Right kidney (tissue), 1 donor: ENCODE data around the gene CFAP46.
"Not testable (repeated sequence)": the region's sequence is repeated elsewhere in the genome, so short reads cannot be mapped to it uniquely, and the experiment has no call there.

Experiments
- DNase-seq: peaks from one replicate; pipeline ENCODE4 v3.0.0-alpha.2; 2016

Gene CFAP46

DNA sequence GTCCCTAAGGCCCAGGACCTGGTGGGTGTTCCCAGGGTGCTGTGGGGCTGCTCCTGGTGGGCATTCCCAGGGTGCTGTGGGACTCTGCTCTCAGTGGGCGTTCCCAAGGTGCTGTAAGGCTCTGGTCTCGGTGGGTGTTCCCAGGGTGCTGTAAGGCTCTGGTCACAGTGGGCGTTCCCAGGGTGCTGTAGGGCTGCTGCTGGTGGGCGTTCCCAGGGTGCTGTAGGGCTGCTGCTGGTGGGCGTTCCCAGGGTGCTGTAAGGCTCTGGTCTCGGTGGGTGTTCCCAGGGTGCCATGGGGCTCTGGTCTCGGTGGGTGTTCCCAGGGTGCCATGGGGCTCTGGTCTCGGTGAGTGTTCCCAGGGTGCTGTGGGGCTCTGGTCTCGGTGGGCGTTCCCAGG lies 99.1 kb downstream of the CFAP46 start:
- DNase-seq, result not testable (repeated sequence)

GRCh38 chr10:132842397-132842796 lies 100.0 kb downstream of the CFAP46 start:
- no peak for DNase-seq

DNA sequence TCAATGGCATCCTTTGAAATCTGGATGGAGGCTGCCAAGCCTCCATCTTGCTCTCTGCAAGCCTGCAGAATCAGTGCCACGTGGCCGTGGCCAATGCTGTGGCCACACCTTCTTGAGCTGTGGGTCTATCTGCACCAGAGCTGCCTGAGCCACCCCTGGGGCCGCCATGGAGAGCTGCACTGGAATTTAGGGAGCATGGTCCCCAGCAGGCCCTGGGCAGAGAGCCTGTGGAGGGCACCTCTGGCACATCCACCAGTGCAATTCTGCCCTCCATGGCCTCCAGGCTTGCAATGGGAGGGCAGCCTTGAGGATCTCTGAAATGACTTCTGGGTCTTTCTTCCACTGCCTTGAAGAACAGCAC lies 100.8 kb downstream of the CFAP46 start:
- DNase-seq, result no peak

- no peak for DNase-seq
These were observed 101.4 kb downstream of the CFAP46 start for GRCh38 chr10:132840698-132841614.

DNA sequence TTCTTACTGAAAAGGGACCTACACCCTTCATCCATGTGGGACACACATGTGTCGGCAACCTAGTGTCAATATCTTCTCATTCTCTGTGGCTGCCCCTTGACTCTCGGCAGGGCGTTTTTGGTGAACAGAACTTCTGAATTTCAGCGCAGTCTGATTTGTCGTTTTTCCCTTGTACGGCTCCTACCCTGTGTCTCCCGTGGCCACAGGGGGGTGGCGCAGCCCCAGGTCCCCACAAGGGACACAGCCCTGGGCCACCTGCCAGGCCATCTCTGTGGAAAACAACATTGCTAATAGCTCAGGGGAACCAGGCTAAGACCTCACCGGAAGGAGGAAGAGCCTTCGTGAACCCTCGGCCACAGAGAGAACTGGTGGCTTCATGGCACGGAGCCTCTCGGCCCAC lies 103.3 kb downstream of the CFAP46 start:
- no peak for DNase-seq

DNA sequence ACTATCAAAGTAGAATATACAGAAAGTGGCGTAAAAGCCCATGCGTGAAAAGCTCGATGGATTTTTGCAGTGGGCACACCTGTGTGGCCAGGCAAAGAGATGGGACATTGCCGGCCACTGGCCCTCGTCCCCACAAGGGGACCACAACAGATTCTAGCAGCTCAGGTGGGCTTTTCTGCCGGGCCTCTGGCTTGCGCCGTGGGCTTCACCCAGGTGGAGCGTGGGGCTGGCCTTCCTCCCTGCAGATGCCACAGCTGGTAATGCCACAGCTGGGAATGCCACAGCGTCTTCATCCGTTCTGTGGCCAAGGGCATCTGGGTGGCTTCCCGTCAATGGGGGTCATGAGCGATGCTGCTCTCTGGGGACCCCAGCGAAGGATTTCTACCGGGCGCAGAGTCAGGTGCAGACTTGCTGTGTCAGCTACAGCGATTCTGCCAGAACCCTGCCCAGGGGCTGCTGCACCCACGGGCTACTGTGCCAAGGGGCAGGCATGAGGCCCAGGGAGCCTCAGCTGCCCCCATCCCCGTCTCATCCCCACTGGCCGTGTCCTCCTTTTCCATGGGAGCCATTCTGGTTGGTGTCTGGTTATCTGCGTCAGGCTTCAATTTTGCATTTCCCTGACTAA lies 103.9 kb downstream of the CFAP46 start:
- DNase-seq, result no peak

- DNase-seq, result no peak
These were observed 104.5 kb downstream of the CFAP46 start for GRCh38 chr10:132837905-132838304.

DNA sequence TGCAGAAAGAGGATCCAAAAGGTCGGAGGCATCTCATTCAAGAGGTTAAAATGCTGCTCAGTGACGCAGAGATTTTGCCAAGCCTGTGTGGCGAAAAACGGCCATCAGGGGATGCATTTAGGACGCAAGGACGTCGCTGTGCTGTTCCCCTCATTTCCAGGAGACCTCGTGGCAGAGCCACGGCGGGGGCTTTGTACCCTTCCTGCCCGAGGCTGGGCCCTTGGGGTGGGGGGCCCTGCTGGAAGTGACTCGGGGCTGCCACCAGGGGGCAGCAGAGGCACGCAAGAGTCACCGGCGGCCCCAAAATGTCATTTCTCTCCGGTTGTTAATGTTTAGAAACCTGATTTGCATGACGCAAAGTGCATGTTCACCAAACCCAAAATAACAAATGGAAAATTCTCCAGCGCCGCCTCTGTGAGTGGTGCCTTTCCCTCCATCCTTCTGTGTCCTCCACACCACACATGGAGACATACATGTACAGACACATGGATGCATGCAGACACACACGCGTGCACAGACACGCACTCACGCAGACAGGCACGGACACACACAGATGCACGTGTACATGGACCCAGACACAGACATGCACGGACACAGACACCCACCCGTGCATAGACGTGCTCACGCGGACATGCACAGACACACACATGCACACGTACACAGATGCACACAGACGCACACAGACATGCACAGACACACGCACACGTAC lies 105.4 kb downstream of the CFAP46 start:
- peak; percentile 62 for DNase-seq

GRCh38 chr10:132836248-132836831 lies 106.0 kb downstream of the CFAP46 start:
- peak; percentile 31 for DNase-seq

DNA sequence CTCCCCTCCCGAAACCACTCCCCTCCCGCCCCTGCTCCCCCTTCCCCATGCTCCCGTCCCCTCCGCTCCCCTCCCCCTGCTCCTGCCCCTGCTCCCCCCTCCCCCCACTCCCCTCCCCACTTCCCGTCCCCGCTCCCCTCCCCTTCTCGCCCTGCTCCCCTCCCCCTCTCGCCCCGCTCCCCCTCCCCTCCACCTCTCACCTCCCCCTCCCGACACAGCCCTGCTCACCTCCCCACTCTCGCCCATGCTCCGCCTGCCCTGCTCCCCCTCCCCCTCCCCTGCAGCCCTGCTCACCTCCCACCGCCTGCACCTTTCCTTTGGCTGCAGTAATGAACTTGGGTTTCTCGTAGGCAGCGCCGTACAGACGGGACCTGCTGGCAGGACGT lies 106.5 kb downstream of the CFAP46 start:
- no peak for DNase-seq

GRCh38 chr10:132834891-132835847 lies 107.2 kb downstream of the CFAP46 start:
- no peak for DNase-seq

GRCh38 chr10:132834311-132834761 lies 108.0 kb downstream of the CFAP46 start:
- DNase-seq, result no peak

- DNase-seq, result no peak
These were observed 108.8 kb downstream of the CFAP46 start for GRCh38 chr10:132833421-132834111.

GRCh38 chr10:132832186-132832969 lies 110.0 kb downstream of the CFAP46 start:
- DNase-seq, result no peak

GRCh38 chr10:132829403-132829802 lies 113.0 kb downstream of the CFAP46 start:
- no peak for DNase-seq

- DNase-seq, result no peak
These were observed 113.7 kb downstream of the CFAP46 start for GRCh38 chr10:132828681-132829080.

DNA sequence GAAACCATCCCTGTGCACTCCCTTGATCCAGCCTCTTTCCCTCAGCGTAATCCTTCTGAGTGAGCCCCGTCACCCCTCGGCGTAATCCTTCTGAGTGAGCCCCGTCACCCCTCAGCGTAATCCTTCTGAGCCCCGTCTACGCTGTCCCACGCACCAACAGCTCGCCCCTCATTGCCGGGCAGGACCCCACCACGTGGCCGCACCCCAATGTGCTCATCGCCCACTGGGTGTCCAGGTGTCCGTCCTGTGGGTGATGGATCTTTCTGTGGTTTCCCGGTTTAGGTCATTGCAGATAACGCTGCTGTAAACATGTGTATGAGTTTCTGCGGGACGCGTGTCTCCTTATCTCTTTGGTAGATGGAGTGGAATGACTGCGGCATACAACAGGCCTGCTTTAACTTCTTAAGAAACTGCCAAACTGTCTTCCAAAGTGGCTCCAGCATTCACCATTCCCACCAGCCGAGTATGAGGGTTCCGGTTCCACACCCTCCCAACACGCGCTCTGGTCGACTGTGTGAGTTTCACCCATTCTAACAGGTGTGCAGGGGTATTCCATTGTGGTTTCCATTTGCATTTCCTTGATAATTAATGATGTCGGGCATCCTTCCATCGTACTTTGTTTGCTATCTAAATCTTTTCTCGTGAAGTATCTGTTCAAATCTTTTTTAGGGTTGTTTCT lies 114.4 kb downstream of the CFAP46 start:
- DNase-seq, result no peak

- no peak for DNase-seq
These were observed 115.0 kb downstream of the CFAP46 start for GRCh38 chr10:132827423-132827789.
